Measurements from ENCODE around the gene LIN37. TPM values are rescaled to one million over a fixed set of nuclear protein-coding genes. Genes with fewer than 3 reads are reported as not detected.

Gene LIN37
- total and polyA plus RNA-seq, 9 of the 15 experiments (the other 6 are each of a cell fraction or from before 2014, with no cell fraction given): 1.2 to 12.5 (median 8.6) TPM

DNA sequence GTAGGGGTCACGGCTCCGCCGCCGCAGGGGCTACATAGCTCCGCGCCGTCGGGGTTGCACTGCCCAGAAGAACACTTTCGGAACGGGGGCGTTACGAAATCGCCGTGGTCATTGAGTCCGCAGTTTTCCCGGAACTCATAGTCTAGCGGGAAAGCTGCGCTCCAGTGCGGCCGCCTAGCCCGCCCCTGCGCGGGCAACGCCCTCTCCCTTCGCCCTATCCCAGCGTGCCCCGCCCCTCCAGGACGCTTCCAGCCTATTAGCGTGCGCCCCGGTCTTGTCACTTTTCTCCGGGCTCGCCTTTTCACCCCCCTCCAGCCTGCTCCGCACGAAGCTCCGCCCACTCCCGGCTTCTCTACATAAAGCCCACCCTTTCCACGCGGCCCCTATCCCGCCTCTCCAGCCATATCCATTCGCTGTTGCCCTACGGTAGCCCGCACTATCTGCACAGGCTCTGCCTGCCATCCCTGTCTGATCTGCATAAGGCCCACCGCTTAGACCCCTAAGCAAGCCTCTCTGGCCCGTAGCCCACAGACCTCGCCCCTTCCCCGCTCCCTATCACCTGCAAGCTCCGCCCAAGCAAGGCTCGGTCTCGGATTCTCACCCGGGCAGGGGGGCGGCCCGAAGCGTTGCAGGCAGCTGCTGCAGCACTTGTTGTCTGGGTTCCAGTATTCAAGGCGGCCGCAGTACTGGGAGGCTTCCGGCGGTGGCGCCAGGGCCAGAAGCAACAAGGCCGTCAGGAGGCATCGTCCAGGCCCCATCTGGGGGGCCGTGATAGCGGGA is 7.8 kb upstream of the LIN37 start (continued):
- TF ChIP-seq CBX2 (IDR thresholded peaks at IDR 0.05; ENCODE audit: insufficient read depth, low read length, poor library complexity, severe bottlenecking) (no peak), ZNF212 (CRISPR knock-in tag; IDR thresholded peaks at IDR 0.05) (no peak), SP2 (IDR thresholded peaks at IDR 0.05; ENCODE audit: extremely low read depth, low read depth, low read length, poor library complexity, severe bottlenecking) (peak; percentile 45), HDAC8 (tag; IDR thresholded peaks at IDR 0.05) (no peak), NFATC3 (IDR thresholded peaks at IDR 0.05) (no peak), FOXJ2 (tag; IDR thresholded peaks at IDR 0.05) (no peak), ZKSCAN3 (CRISPR knock-in tag; IDR thresholded peaks at IDR 0.05) (no peak), NR2F6 (CRISPR knock-in tag; IDR thresholded peaks at IDR 0.05) (no peak), MYNN (IDR thresholded peaks at IDR 0.05) (no peak), MYNN (CRISPR knock-in tag; IDR thresholded peaks at IDR 0.05) (no peak), ZNF830 (CRISPR knock-in tag; IDR thresholded peaks at IDR 0.05) (no peak), BACH1 (tag; IDR thresholded peaks at IDR 0.05) (no peak), SRF (CRISPR knock-in tag; IDR thresholded peaks at IDR 0.05) (peak in 1 of 2 experiments; percentile 74; a peak in 1 of 4 replicates), TEAD1 (CRISPR knock-in tag; IDR thresholded peaks at IDR 0.05) (peak in 1 of 2 experiments; percentile 49; a peak in 2 of 4 replicates), ZC3H8 (IDR thresholded peaks at IDR 0.05) (no peak), ZNF165 (CRISPR knock-in tag; IDR thresholded peaks at IDR 0.05; ENCODE audit: borderline replicate concordance) (no peak), BCOR (IDR thresholded peaks at IDR 0.05) (0 out of 2 replicates have a peak, but pooled peaks have one; percentile 39)
- TF ChIP-seq, protein P1, sequence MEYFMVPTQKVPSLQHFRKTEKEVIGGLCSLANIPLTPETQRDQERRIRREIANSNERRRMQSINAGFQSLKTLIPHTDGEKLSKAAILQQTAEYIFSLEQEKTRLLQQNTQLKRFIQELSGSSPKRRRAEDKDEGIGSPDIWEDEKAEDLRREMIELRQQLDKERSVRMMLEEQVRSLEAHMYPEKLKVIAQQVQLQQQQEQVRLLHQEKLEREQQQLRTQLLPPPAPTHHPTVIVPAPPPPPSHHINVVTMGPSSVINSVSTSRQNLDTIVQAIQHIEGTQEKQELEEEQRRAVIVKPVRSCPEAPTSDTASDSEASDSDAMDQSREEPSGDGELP (CRISPR knock-in tag; IDR thresholded peaks at IDR 0.05; ENCODE audit: borderline replicate concordance): peak; percentile 88; the same call in 1 of the 2 replicates
- TF ChIP-seq, protein P2, sequence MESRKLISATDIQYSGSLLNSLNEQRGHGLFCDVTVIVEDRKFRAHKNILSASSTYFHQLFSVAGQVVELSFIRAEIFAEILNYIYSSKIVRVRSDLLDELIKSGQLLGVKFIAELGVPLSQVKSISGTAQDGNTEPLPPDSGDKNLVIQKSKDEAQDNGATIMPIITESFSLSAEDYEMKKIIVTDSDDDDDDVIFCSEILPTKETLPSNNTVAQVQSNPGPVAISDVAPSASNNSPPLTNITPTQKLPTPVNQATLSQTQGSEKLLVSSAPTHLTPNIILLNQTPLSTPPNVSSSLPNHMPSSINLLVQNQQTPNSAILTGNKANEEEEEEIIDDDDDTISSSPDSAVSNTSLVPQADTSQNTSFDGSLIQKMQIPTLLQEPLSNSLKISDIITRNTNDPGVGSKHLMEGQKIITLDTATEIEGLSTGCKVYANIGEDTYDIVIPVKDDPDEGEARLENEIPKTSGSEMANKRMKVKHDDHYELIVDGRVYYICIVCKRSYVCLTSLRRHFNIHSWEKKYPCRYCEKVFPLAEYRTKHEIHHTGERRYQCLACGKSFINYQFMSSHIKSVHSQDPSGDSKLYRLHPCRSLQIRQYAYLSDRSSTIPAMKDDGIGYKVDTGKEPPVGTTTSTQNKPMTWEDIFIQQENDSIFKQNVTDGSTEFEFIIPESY (CRISPR knock-in tag; IDR thresholded peaks at IDR 0.05): peak; percentile 49; the same call in 1 of the 2 replicates
- TF ChIP-seq, protein P3, sequence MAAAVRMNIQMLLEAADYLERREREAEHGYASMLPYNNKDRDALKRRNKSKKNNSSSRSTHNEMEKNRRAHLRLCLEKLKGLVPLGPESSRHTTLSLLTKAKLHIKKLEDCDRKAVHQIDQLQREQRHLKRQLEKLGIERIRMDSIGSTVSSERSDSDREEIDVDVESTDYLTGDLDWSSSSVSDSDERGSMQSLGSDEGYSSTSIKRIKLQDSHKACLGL (CRISPR knock-in tag; IDR thresholded peaks at IDR 0.05; ENCODE audit: borderline replicate concordance, poor library complexity, severe bottlenecking): no peak
- TF ChIP-seq, protein P4, sequence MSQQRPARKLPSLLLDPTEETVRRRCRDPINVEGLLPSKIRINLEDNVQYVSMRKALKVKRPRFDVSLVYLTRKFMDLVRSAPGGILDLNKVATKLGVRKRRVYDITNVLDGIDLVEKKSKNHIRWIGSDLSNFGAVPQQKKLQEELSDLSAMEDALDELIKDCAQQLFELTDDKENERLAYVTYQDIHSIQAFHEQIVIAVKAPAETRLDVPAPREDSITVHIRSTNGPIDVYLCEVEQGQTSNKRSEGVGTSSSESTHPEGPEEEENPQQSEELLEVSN (IDR thresholded peaks at IDR 0.05; ENCODE audit: borderline replicate concordance in 1 of 2, extremely low read depth in 1 of 2, insufficient read depth in 1 of 2, insufficient read length in 1 of 2, low read depth in 1 of 2, low read length in 1 of 2, poor library complexity in 1 of 2, severe bottlenecking in 1 of 2): peak; percentile 58 to 64
- TF ChIP-seq, protein P5, sequence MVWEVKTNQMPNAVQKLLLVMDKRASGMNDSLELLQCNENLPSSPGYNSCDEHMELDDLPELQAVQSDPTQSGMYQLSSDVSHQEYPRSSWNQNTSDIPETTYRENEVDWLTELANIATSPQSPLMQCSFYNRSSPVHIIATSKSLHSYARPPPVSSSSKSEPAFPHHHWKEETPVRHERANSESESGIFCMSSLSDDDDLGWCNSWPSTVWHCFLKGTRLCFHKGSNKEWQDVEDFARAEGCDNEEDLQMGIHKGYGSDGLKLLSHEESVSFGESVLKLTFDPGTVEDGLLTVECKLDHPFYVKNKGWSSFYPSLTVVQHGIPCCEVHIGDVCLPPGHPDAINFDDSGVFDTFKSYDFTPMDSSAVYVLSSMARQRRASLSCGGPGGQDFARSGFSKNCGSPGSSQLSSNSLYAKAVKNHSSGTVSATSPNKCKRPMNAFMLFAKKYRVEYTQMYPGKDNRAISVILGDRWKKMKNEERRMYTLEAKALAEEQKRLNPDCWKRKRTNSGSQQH (CRISPR knock-in tag; IDR thresholded peaks at IDR 0.05): no peak

Measured in K562 (cell line).